Esophagus squamous epithelium (tissue), 4 donors: ENCODE measurements around the gene ERLEC1.

Source experiments
- CTCF ChIP-seq, 6 experiments: fragments of 450-650 bp in 4 of 6; fragments of 200-600 bp in 2 of 6; sonication (generic) in 2 of 6; IDR thresholded peaks; one replicate each; pipeline ENCODE4 v1.5.1; 2016 to 2019; ENCODE audit warnings: antibody characterized with exemption in 6 of 6, mild to moderate bottlenecking in 4 of 6, moderate library complexity in 4 of 6
- POLR2A ChIP-seq, 4 donors: fragments of 450-650 bp; IDR thresholded peaks; one replicate each; pipeline ENCODE4 v1.6.1; 2017; ENCODE audit warnings: antibody characterized with exemption in 4 of 4, mild to moderate bottlenecking in 4 of 4, moderate library complexity in 3 of 4

DNA sequence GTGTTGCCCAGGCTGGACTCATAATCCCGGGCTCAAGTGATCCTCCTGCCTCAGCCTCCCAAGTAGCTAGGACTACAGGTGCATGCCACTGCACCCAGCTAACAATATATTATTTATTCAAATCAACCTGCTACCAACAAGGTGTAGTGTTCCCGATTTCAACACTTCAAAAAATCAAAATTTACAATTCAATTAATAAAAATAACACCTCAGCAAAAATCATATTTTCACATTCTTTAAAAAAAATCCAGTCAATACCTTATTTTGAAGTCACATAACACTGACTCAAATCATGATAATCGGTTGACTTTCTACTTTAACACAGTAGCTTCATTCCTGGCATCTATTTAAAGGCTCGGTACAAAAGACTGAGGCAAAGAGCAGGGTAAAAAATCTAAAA is 65.7 kb downstream of the ERLEC1 start:
- TF ChIP-seq CTCF (IDR thresholded peaks at IDR 0.05) (no peak), POLR2A (IDR thresholded peaks at IDR 0.05) (no peak)
